ENCODE data around the gene GPR107.

GRCh38 chr9:130114741-130115140, 61.0 kb downstream of the GPR107 start:
- TF ChIP-seq, protein P1, sequence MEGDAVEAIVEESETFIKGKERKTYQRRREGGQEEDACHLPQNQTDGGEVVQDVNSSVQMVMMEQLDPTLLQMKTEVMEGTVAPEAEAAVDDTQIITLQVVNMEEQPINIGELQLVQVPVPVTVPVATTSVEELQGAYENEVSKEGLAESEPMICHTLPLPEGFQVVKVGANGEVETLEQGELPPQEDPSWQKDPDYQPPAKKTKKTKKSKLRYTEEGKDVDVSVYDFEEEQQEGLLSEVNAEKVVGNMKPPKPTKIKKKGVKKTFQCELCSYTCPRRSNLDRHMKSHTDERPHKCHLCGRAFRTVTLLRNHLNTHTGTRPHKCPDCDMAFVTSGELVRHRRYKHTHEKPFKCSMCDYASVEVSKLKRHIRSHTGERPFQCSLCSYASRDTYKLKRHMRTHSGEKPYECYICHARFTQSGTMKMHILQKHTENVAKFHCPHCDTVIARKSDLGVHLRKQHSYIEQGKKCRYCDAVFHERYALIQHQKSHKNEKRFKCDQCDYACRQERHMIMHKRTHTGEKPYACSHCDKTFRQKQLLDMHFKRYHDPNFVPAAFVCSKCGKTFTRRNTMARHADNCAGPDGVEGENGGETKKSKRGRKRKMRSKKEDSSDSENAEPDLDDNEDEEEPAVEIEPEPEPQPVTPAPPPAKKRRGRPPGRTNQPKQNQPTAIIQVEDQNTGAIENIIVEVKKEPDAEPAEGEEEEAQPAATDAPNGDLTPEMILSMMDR (IDR thresholded peaks at IDR 0.05) = no peak
- no peak for TF ChIP-seq ZFX (IDR thresholded peaks at IDR 0.05; ENCODE audit: borderline replicate concordance)
